GM23338 (cell line): ENCODE results near the gene B3GNT4. TPM values are rescaled to one million over a fixed set of nuclear protein-coding genes. Genes with fewer than 3 reads are reported as not detected.

Experiments
- ATAC-seq: fragments of 200-7000 bp; cut with Tn5 transposase; 3 replicates; pipeline ENCODE4 v1.9.1; 2020
- DNase-seq: peaks from one replicate; pipeline ENCODE4 v3.0.0-alpha.2; 2015; ENCODE audit warnings: low spot score
- H2AFZ ChIP-seq: fragments of 200-600 bp; sonication (generic); 2 replicates; pipeline ENCODE4 v1.8.0; 2016; ENCODE audit warnings: antibody characterized with exemption, mild to moderate bottlenecking, moderate library complexity
- H3F3A ChIP-seq: fragments of 200-600 bp; sonication (generic); replicated peaks from 2 replicates; pipeline ENCODE4 v1.8.0; 2017; ENCODE audit warnings: antibody characterized with exemption, mixed run types, low read depth
- H3K27ac ChIP-seq: fragments of 200-600 bp; sonication (generic); 2 replicates; pipeline ENCODE4 v1.6.1; 2016; ENCODE audit warnings: low read depth
- H3K27me3 ChIP-seq: fragments of 200-600 bp; sonication (generic); 2 replicates; pipeline ENCODE4 v1.8.0; 2016; ENCODE audit warnings: mild to moderate bottlenecking, mixed run types, moderate library complexity; ENCODE audit not compliant: insufficient read depth
- H3K36me3 ChIP-seq: fragments of 200-600 bp; sonication (generic); 2 replicates; pipeline ENCODE4 v1.8.0; 2016; ENCODE audit warnings: mild to moderate bottlenecking; ENCODE audit not compliant: insufficient read depth
- H3K4me1 ChIP-seq: fragments of 200-600 bp; sonication (generic); 2 replicates; pipeline ENCODE4 v1.8.0; 2016; ENCODE audit warnings: mild to moderate bottlenecking, moderate library complexity; ENCODE audit not compliant: insufficient read depth
- H3K4me2 ChIP-seq: fragments of 200-600 bp; sonication (generic); 2 replicates; pipeline ENCODE4 v1.7.1; 2017; ENCODE audit warnings: mixed run types
- H3K4me3 ChIP-seq: fragments of 200-600 bp; sonication (generic); 2 replicates; pipeline ENCODE4 v1.6.1; 2016; ENCODE audit warnings: mixed run types
- H3K79me2 ChIP-seq: fragments of 200-600 bp; sonication (generic); replicated peaks from 2 replicates; pipeline ENCODE4 v1.8.0; 2017; ENCODE audit warnings: mild to moderate bottlenecking; ENCODE audit not compliant: insufficient read depth
- H3K9me2 ChIP-seq: fragments of 200-600 bp; sonication (generic); 2 replicates; pipeline ENCODE4 v1.8.0; 2017; ENCODE audit not compliant: insufficient read depth
- H4K20me1 ChIP-seq: fragments of 200-600 bp; sonication (generic); replicated peaks from 2 replicates; pipeline ENCODE4 v1.8.0; 2017; ENCODE audit warnings: mild to moderate bottlenecking; ENCODE audit not compliant: insufficient read depth
- H3K27ac Mint-ChIP-seq: 2 replicates; pipeline ENCODE4 v1.8.0; 2020; ENCODE audit warnings: inconsistent platforms, mild to moderate bottlenecking, moderate library complexity, mixed read lengths
- H3K27me3 Mint-ChIP-seq: 3 replicates; pipeline ENCODE4 v1.8.0; 2022; ENCODE audit warnings: low read depth, mild to moderate bottlenecking, moderate library complexity, mixed read lengths, inconsistent platforms; ENCODE audit not compliant: insufficient read depth, poor library complexity
- H3K36me3 Mint-ChIP-seq: 3 replicates; pipeline ENCODE4 v1.8.0; 2021; ENCODE audit warnings: low read depth, mild to moderate bottlenecking, inconsistent platforms, moderate library complexity, mixed read lengths
- H3K4me1 Mint-ChIP-seq: 3 replicates; pipeline ENCODE4 v1.8.0; 2020; ENCODE audit warnings: mild to moderate bottlenecking, inconsistent platforms, mixed read lengths
- H3K4me3 Mint-ChIP-seq: 3 replicates; pipeline ENCODE4 v1.8.0; 2021; ENCODE audit warnings: moderate library complexity, mild to moderate bottlenecking, inconsistent platforms, mixed read lengths
- H3K9me3 Mint-ChIP-seq: 3 replicates; pipeline ENCODE4 v1.8.0; 2020; ENCODE audit warnings: moderate library complexity, mild to moderate bottlenecking, inconsistent platforms, mixed read lengths
- CREB1 ChIP-seq: fragments of 250-450 bp; sonication (Bioruptor Pico); IDR thresholded peaks from 2 replicates; pipeline ENCODE4 v1.5.0; 2020; ENCODE audit warnings: low read depth, mild to moderate bottlenecking, moderate library complexity
- EZH2 ChIP-seq: fragments of 200-600 bp; sonication (generic); IDR thresholded peaks from one replicate; pipeline ENCODE4 v1.8.0; 2017; ENCODE audit warnings: antibody characterized with exemption, mild to moderate bottlenecking, low read depth; ENCODE audit not compliant: unreplicated experiment
- EZH2phosphoT487 ChIP-seq: fragments of 200-600 bp; sonication (generic); IDR thresholded peaks from one replicate; pipeline ENCODE4 v1.8.1; 2018; ENCODE audit warnings: antibody characterized with exemption; ENCODE audit not compliant: unreplicated experiment
- JUNB ChIP-seq: IDR thresholded peaks from one replicate; pipeline ENCODE4 v1.6.1; 2016; ENCODE audit warnings: antibody characterized with exemption; ENCODE audit not compliant: unreplicated experiment
- POLR2AphosphoS5 ChIP-seq: IDR thresholded peaks from 2 replicates; pipeline ENCODE4 v1.6.1; 2016; ENCODE audit warnings: antibody characterized with exemption, low read depth
- STAT1 ChIP-seq: IDR thresholded peaks from one replicate; pipeline ENCODE4 v1.6.1; 2016; ENCODE audit warnings: antibody characterized with exemption; ENCODE audit not compliant: unreplicated experiment
- ZNF114 ChIP-seq: fragments of 250-450 bp; sonication (Bioruptor Pico); IDR thresholded peaks from 2 replicates; pipeline ENCODE4 v1.5.0; 2020; ENCODE audit warnings: mild to moderate bottlenecking, moderate library complexity
- ZNF331 ChIP-seq: fragments of 250-450 bp; sonication (Bioruptor Pico); IDR thresholded peaks from 2 replicates; pipeline ENCODE4 v1.5.0; 2020; ENCODE audit warnings: low read depth, mild to moderate bottlenecking, moderate library complexity
- polyA plus RNA-seq: library from polyadenylated mRNA; unstranded; fragments of >200 nt; fragmentation: Nextera tagmentation; extraction: Ambion mirVana; gene quantifications from 2 replicates; pipeline ENCODE4 v1.2.1, GENCODE V29; 2016
- total RNA-seq: library from RNA; depleted of rRNA; stranded (reverse); fragments of >200 nt; shearing (Covaris generic); gene quantifications from 2 replicates; pipeline ENCODE4 v1.2.3, GENCODE V29; 2014
- TF ChIP-seq, protein P1 (sequence below): IDR thresholded peaks from 2 replicates; pipeline ENCODE4 v1.6.1; 2016; ENCODE audit warnings: antibody characterized with exemption
- TF ChIP-seq, protein P2 (sequence below), 2 experiments: fragments of 200-600 bp in 1 of 2; sonication (generic) in 1 of 2; conservative IDR thresholded peaks; 2 replicates each; pipeline versions ENCODE4 v1.5.1 to v1.6.1; 2016 to 2017; ENCODE audit warnings: antibody characterized with exemption in 2 of 2, low read depth in 2 of 2, mild to moderate bottlenecking in 2 of 2, moderate library complexity in 1 of 2
- TF ChIP-seq, protein P3 (sequence below): fragments of 250-450 bp; sonication (Bioruptor Pico); IDR thresholded peaks from 2 replicates; pipeline ENCODE4 v1.5.0; 2020; ENCODE audit warnings: mild to moderate bottlenecking, moderate library complexity

B3GNT4 gene
- total and polyA plus RNA-seq, 2 experiments from 2014 or later = 0.80 to 1.8 TPM

DNA sequence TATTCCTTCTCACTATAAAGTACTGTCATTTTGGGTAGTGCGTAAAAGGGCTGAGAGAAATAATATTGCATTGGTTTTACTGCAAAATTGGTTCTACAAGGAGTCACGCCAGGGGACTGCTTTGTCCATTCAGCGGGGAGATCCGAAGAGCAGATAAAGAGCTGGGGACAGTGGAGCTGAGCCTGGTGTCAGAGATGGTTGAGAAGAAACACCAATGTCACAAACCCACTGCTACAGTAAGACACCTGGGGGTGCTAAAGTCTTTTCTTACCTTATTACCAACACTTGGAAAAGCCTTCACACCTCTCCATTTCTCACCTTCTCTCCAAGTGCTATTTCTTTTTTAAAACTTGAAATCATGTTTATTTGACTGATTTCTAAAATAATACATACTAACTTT lies 43.6 kb upstream of the B3GNT4 start:
- Mint-ChIP-seq H3K9me3 (no peaks in the 10 kb centered on the region; the same call in 2 of the 3 replicates), H3K36me3 (no peaks in the 10 kb centered on the region), H3K4me1 (peaks cover 3% of the 10 kb centered on the region; the same call in 1 of the 3 replicates), H3K27ac (no peak overlapping the region), H3K27me3 (peaks cover 3% of the 10 kb centered on the region), H3K4me3 (no peak overlapping the region)
- H3K79me2 ChIP-seq = no peaks in the 10 kb centered on the region
- no peaks in the 10 kb centered on the region for H3K36me3 ChIP-seq
- H3K9me2 ChIP-seq = no peaks in the 10 kb centered on the region
- H2AFZ ChIP-seq = no peak overlapping the region
- no peaks in the 10 kb centered on the region for H3K4me1 ChIP-seq
- ATAC-seq (peak; percentile 51), DNase-seq (peak; percentile 40)
- no peaks in the 10 kb centered on the region for H3K27me3 ChIP-seq
- no peaks in the 10 kb centered on the region for H4K20me1 ChIP-seq
- no peak overlapping the region for H3K27ac ChIP-seq
- H3F3A ChIP-seq = no peaks in the 10 kb centered on the region
- H3K4me2 ChIP-seq = no peak overlapping the region
- no peak overlapping the region for H3K4me3 ChIP-seq
- TF ChIP-seq EZH2 (no peak), ZNF331 (CRISPR knock-in tag) (no peak), CREB1 (no peak), JUNB (no peak), EZH2phosphoT487 (no peak)
- TF ChIP-seq, protein P1, sequence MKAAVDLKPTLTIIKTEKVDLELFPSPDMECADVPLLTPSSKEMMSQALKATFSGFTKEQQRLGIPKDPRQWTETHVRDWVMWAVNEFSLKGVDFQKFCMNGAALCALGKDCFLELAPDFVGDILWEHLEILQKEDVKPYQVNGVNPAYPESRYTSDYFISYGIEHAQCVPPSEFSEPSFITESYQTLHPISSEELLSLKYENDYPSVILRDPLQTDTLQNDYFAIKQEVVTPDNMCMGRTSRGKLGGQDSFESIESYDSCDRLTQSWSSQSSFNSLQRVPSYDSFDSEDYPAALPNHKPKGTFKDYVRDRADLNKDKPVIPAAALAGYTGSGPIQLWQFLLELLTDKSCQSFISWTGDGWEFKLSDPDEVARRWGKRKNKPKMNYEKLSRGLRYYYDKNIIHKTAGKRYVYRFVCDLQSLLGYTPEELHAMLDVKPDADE = no peak
- TF ChIP-seq, protein P2, sequence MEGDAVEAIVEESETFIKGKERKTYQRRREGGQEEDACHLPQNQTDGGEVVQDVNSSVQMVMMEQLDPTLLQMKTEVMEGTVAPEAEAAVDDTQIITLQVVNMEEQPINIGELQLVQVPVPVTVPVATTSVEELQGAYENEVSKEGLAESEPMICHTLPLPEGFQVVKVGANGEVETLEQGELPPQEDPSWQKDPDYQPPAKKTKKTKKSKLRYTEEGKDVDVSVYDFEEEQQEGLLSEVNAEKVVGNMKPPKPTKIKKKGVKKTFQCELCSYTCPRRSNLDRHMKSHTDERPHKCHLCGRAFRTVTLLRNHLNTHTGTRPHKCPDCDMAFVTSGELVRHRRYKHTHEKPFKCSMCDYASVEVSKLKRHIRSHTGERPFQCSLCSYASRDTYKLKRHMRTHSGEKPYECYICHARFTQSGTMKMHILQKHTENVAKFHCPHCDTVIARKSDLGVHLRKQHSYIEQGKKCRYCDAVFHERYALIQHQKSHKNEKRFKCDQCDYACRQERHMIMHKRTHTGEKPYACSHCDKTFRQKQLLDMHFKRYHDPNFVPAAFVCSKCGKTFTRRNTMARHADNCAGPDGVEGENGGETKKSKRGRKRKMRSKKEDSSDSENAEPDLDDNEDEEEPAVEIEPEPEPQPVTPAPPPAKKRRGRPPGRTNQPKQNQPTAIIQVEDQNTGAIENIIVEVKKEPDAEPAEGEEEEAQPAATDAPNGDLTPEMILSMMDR (conservative IDR thresholded peaks at IDR 0.05; ENCODE audit: low read depth in 2 of 2) = peak; percentile 34 to 53; a peak in 3 of 4 replicates

DNA sequence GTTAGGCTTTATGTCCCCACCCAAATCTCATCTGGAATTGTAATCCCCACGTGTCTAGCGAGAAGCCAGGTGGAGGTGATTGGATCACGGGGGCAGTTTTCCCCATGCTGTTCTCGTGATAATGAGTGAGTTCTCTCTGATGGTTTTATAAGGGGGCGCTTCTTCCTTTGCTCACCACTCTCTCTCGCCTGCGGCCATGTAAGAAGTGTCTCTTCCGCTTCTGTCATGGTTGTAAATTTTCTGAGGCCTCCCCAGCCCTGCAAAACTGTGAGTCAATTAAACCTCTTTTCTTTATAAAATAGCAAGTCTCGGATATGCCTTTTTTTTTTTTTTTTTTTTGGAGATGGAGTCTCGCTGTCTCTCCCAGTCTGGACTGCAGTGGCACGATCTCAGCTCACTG lies 42.7 kb upstream of the B3GNT4 start:
- H3K27ac Mint-ChIP-seq = no peak overlapping the region
- peaks cover under 1% of the 10 kb centered on the region; the same call in 1 of the 3 replicates for H3K4me1 Mint-ChIP-seq
- no peaks in the 10 kb centered on the region for H3K9me3 Mint-ChIP-seq
- Histone ChIP-seq H3K4me3 (no peak overlapping the region), H3K27me3 (no peaks in the 10 kb centered on the region), H3K36me3 (no peaks in the 10 kb centered on the region), H4K20me1 (no peaks in the 10 kb centered on the region), H3K4me1 (no peaks in the 10 kb centered on the region), H3K9me2 (no peaks in the 10 kb centered on the region), H3F3A (no peaks in the 10 kb centered on the region), H3K4me2 (no peak overlapping the region), H3K27ac (no peak overlapping the region), H3K79me2 (no peaks in the 10 kb centered on the region), H2AFZ (no peak overlapping the region)
- no peak overlapping the region for H3K4me3 Mint-ChIP-seq
- H3K36me3 Mint-ChIP-seq = no peaks in the 10 kb centered on the region
- DNase-seq (no peak), ATAC-seq (no peak)
- H3K27me3 Mint-ChIP-seq = peaks cover 3% of the 10 kb centered on the region
- TF ChIP-seq POLR2AphosphoS5 = no peak
- TF ChIP-seq, protein P2 (conservative IDR thresholded peaks at IDR 0.05; ENCODE audit: low read depth in 2 of 2) = no peak
- no peak for TF ChIP-seq ZNF114
- TF ChIP-seq ZNF331 (CRISPR knock-in tag) = no peak
- TF ChIP-seq STAT1 = no peak
- TF ChIP-seq, protein P3, sequence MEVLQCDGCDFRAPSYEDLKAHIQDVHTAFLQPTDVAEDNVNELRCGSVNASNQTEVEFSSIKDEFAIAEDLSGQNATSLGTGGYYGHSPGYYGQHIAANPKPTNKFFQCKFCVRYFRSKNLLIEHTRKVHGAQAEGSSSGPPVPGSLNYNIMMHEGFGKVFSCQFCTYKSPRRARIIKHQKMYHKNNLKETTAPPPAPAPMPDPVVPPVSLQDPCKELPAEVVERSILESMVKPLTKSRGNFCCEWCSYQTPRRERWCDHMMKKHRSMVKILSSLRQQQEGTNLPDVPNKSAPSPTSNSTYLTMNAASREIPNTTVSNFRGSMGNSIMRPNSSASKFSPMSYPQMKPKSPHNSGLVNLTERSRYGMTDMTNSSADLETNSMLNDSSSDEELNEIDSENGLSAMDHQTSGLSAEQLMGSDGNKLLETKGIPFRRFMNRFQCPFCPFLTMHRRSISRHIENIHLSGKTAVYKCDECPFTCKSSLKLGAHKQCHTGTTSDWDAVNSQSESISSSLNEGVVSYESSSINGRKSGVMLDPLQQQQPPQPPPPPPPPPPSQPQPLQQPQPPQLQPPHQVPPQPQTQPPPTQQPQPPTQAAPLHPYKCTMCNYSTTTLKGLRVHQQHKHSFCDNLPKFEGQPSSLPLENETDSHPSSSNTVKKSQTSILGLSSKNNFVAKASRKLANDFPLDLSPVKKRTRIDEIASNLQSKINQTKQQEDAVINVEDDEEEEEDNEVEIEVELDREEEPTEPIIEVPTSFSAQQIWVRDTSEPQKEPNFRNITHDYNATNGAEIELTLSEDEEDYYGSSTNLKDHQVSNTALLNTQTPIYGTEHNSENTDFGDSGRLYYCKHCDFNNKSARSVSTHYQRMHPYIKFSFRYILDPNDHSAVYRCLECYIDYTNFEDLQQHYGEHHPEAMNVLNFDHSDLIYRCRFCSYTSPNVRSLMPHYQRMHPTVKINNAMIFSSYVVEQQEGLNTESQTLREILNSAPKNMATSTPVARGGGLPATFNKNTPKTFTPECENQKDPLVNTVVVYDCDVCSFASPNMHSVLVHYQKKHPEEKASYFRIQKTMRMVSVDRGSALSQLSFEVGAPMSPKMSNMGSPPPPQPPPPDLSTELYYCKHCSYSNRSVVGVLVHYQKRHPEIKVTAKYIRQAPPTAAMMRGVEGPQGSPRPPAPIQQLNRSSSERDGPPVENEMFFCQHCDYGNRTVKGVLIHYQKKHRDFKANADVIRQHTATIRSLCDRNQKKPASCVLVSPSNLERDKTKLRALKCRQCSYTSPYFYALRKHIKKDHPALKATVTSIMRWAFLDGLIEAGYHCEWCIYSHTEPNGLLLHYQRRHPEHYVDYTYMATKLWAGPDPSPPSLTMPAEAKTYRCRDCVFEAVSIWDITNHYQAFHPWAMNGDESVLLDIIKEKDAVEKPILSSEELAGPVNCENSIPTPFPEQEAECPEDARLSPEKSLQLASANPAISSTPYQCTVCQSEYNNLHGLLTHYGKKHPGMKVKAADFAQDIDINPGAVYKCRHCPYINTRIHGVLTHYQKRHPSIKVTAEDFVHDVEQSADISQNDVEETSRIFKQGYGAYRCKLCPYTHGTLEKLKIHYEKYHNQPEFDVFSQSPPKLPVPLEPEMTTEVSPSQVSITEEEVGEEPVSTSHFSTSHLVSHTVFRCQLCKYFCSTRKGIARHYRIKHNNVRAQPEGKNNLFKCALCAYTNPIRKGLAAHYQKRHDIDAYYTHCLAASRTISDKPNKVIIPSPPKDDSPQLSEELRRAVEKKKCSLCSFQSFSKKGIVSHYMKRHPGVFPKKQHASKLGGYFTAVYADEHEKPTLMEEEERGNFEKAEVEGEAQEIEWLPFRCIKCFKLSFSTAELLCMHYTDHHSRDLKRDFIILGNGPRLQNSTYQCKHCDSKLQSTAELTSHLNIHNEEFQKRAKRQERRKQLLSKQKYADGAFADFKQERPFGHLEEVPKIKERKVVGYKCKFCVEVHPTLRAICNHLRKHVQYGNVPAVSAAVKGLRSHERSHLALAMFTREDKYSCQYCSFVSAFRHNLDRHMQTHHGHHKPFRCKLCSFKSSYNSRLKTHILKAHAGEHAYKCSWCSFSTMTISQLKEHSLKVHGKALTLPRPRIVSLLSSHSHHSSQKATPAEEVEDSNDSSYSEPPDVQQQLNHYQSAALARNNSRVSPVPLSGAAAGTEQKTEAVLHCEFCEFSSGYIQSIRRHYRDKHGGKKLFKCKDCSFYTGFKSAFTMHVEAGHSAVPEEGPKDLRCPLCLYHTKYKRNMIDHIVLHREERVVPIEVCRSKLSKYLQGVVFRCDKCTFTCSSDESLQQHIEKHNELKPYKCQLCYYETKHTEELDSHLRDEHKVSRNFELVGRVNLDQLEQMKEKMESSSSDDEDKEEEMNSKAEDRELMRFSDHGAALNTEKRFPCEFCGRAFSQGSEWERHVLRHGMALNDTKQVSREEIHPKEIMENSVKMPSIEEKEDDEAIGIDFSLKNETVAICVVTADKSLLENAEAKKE = no peak
- no peak for TF ChIP-seq EZH2
